ENCODE measurements around the gene AKAP5.
"Not testable (repeated sequence)": the region's sequence is repeated elsewhere in the genome, so short reads cannot be mapped to it uniquely, and the experiment has no call there.

- TF ChIP-seq CTCF, POLR2AphosphoS5, POLR2A (IDR thresholded peaks at IDR 0.05): not testable (repeated sequence)
Observed at GRCh38 chr14:64517667-64518066, 52.4 kb downstream of the AKAP5 start.
